H1 (cell line): ENCODE measurements around the gene ZFYVE21. TPM values are rescaled to one million over a fixed set of nuclear protein-coding genes. Genes with fewer than 3 reads are reported as not detected.

ENCODE experiments used
- CHD7 ChIP-seq: fragments of 300-600 bp; sonication (generic); IDR thresholded peaks from 2 replicates; pipeline ENCODE4 v1.7.1; 2012; ENCODE audit warnings: low read length, moderate library complexity, mild to moderate bottlenecking, inconsistent platforms; ENCODE audit not compliant: insufficient replicate concordance
- polyA plus RNA-seq, 7 experiments: library from polyadenylated mRNA; depleted of rRNA in 3 of 7; stranded (reverse) in 5 of 7; unstranded in 2 of 7; fragments of >200 nt in 5 of 7; fragments of 200-250 nt in 2 of 7; gene quantifications; 1 replicate in 5 of 7; 2 replicates in 1 of 7; 4 replicates in 1 of 7; pipeline versions ENCODE4 v1.2.1 to v1.2.3, GENCODE V29; 2011 to 2013; ENCODE audit warnings: missing spikeins in 2 of 7, mixed read lengths in 2 of 7
- total RNA-seq: library from RNA; stranded (reverse); fragmentation: NEBNext Ultra II Directional; extraction: Animal tissue kit (Norgen Biotek cat#: 25700); gene quantifications from 2 replicates; pipeline ENCODE4 v1.2.1, GENCODE V29; 2021

The ZFYVE21 gene
- total and polyA plus RNA-seq, 2 of the 8 experiments (the other 6 are each of a cell fraction or from before 2014, with no cell fraction given): 53.4 to 127 TPM

- no peak for TF ChIP-seq CHD7
- TF ChIP-seq, all 59 proteins: peak for 0
These were observed 32.5 kb upstream of the ZFYVE21 start (continued) for GRCh38 chr14:103683139-103683538.
